HG03064 (cell line): ENCODE measurements around the gene PAX8.

Experiments
- ATAC-seq: cut with Tn5 transposase; IDR thresholded peaks from one replicate; pipeline ENCODE4 v1.9.1; 2021; ENCODE audit warnings: low read depth; ENCODE audit not compliant: unreplicated experiment

The PAX8 gene

DNA sequence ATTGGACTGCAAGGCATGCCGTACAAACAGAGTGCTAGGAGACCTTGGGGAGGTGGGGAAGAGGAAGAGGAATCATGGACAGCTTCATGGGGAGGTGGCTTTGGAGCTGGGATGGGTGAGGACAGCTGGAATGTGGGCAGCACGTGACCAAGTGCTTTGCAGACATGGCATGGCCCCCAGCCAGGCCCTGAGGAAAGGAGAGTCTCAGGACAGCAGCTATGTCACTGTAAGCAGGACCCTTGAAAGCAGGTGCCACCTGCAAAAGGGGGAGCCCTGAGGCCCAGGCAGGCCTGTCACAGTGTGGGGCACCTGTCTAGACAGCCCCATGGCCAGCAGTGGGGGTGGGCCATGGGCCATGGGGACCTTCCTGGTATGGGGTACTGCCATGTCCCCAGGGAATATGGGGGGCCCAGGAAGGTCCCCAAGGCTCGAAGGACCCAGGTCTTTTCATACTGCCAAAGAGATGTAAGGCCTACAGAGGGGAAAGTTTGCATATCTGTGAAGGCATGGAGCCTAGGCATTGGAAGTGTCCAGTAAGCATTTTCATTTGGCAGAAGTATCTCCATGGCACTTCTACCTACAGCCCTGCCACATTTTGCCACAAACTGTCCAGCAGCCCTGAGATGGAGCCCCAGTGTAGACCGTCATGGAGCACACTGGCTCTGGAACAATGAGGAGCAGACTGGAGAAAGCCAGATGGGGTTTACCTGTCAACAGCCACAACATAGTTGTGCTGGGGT lies 9.9 kb downstream of the PAX8 start:
- ATAC-seq = no peak

DNA sequence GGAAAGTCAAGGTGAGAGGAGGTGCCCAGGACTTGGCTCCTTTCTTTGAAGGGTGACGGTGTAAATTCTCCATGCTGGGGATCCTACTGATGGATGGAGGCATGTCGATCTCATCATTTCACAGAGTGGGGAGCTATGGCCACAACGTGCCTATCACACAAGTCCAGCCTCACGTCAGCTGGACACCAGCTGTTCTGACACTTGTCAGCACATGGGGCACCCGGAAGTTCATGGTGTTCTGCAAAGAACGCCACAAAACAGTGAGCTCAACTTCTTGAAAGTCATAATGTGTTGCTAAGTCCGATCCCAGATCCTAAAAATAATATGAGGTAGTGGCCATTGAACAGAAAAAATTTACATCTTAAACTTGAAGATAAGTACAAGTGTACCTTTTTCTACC lies 12.3 kb downstream of the PAX8 start:
- no peak for ATAC-seq

- ATAC-seq = no peak
Observed at GRCh38 chr2:113264713-113265403, 13.9 kb downstream of the PAX8 start.

- ATAC-seq = no peak
Observed at GRCh38 chr2:113263546-113263945, 15.2 kb downstream of the PAX8 start.

DNA sequence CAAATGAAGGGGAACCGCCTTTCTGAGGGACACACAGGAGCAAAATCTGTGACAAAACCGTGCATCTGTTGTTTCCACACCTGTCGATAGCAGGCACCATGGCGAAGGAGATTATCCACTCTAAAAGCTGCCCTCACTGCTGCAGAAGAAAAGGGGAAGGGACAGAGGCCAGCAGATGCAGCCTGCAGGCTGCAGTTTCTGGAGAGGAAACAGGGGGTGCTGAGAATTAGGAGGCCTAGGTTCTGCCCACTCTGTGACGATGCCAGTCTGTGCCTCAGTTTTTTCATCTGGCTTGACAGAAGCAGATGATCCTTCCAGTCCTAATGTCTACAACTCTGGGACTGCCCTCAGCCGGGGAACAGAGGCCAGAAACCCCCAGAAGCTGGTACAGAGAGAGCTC lies 17.7 kb downstream of the PAX8 start:
- ATAC-seq = no peak

GRCh38 chr2:113258471-113259147 lies 20.1 kb downstream of the PAX8 start:
- no peak for ATAC-seq

- ATAC-seq = no peak
Observed at GRCh38 chr2:113257516-113258264, 21.0 kb downstream of the PAX8 start.

- ATAC-seq = no peak
Observed at GRCh38 chr2:113255140-113256070, 23.3 kb downstream of the PAX8 start.

GRCh38 chr2:113253453-113253852 lies 25.3 kb downstream of the PAX8 start:
- no peak for ATAC-seq

DNA sequence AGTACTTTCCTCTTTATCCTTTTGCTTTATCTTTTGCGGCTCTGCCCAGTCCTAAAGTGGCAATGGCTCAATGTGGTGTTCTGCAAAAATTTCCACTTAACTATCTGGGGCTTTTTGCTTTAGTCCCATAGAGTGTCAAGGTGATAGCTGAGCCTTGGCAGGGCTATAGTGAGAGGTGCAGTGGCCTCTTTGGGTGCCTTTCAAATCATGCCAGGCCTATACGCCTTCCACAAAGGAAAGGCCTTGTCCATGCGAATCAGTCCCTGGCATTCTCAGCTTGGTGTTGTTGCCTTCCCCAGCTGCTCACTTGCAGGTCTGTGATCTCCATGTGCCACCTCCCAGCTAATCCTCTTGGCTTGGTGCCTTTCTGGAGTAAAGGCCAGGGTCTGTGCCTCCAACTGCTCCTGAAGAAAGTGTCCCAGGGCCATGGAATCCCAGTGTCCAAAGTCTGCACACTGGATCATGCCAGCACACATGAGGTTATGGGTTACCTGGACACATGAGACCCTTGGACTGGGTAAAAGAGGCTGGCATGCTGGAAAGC lies 26.6 kb downstream of the PAX8 start:
- no peak for ATAC-seq

DNA sequence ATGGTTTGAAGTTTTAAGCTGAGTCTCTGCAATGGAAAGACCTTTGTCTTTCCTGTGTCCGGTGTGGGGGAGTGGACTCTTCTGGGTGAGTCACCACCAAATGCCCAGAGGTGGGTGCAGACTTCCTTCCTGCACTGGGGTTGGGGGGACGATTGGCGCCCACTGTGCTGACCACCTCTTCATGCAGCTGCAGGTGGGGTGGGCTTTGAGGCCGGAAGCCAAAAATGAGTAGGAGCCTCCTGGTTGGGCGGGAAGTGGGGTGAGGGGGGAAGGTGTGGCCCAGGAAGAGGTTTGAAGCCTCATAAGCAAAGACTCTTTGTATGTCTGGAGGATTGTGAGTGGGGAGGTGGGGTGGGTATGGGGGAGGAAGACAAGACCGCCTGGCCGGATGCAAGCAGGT lies 27.6 kb downstream of the PAX8 start:
- no peak for ATAC-seq

DNA sequence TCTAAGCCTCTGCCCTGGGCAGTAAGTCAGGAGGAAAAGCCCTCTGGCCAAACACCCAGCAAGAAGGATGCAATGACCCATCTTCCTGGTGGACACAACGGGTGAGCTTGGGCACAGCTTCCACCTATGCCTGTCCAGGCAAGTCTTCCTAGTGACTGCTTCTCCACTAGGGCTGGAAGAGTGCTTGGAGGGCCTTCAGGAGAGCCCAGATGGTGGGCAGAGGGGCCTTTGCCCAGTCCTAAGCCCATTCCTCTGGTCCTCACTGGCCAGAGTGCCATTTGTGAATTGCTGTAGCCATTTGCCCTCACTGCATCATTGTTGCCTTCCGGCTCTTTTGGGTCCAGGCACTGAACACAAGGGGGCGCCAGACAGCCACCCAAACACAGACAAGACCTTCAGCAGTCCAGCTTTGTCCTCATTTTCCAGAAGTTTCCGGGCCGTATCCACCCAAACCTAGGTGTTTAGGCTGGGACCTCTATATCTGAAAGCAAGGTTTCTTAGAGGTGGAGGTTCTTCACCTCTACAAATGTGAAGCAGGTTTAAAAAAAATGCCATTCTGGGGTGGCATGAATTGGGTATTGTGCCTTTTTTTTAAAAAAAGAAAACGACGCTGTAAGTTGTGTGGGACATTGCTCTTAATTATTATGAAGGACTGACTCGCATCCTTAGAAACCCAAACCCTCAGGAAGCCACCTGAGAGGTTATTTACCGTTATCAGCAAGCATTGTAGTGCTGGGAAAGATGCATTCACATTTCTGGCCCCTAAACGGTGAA lies 29.5 kb downstream of the PAX8 start:
- no peak for ATAC-seq

DNA sequence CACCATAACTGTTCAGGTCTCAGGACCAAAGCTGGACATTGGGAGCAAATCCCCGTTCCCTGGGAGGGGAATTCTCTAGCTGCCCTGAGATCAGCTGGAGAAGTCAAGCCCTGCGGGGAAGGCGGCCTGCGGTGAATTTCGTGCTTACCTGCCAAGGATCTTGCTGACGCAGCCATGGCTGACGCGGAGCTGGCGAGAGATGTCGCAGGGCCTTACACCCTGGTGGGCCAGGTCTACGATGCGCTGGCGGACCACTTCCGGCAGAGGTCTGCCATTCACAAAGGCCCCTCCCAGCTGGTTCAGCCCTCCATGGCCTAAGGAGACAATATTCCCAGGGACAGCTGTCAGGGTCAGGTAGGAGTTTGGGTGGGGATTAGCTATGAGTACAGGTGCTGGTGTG lies 32.1 kb downstream of the PAX8 start:
- ATAC-seq = no peak

DNA sequence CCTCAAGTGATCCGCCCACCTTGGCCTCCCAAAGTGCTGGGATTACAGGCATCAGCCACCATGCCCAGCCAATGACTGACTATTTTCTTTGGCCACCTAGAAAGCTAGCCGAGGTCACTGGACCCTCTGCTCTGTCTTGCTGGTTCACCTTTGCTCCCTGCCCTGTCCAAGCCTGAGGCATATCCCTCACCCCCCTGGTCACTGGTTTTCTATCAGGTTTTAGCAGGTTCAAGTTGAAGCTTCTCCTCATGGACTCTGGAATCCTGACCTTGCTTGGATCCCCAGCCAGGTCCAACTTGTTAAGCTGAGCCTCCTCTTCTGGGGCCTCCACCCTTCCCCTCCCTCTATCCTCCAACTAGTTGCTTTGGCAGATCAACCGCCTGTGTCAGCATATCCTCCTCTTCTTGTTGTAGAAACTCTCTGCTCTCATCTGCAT lies 33.4 kb downstream of the PAX8 start:
- no peak for ATAC-seq

DNA sequence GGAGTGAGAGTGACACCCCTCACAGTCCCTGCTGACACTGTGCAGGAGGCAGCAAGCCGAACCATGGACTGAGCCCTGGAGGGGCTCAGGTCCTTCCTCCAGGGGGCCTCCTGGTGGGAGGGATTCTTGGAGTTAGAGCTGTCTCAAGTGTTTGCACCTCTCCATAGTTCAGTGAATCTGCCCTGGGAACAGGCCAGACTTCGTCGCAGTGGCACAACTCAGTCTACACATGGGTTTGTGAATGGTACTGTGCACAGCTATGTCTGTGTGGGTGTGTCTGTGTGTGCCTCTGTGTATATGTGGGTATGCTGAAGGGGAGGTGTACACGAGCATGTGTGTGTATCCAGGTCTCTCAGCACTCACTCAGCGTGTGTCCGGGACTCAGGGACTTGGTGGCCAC lies 36.4 kb downstream of the PAX8 start:
- ATAC-seq = no peak

GRCh38 chr2:113240915-113241911 lies 37.5 kb downstream of the PAX8 start:
- no peak for ATAC-seq

GRCh38 chr2:113240150-113240914 lies 38.4 kb downstream of the PAX8 start:
- ATAC-seq = no peak
